CD4-positive, alpha-beta T cell treated with Interleukin-4 for 4 hours (primary cell): ENCODE measurements around the gene NCOA1.
A peak's percentile ranks its signal among the peaks of the same experiment; 100 is the strongest.
"Not testable (repeated sequence)": the region's sequence is repeated elsewhere in the genome, so short reads cannot be mapped to it uniquely, and the experiment has no call there.

Experiments used
- DNase-seq: peaks from one replicate; pipeline ENCODE4 v3.0.0-alpha.2; 2020

Gene NCOA1

GRCh38 chr2:24754985-24755705 lies 264.1 kb downstream of the NCOA1 start:
- DNase-seq: no peak

GRCh38 chr2:24756789-24757188 lies 265.7 kb downstream of the NCOA1 start:
- DNase-seq: no peak

DNA sequence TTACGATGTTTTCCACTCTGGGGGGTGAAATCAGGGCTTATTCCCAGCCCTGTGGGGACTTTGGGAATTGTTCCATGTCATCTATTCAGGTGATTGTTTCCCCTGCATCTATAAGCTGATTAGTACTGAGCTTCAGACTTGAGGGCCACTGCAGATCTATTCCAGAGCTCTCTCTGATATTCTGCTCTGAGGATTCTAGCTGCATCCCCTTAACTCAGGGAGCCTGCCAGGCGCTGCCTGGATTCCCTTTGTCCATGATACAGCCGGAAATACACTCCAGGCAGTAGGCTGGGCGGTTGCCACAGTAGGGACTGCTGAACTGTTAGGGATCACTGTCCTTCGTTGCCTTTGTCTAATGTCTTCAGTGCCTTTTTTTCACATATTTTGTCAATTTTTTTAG lies 270.8 kb downstream of the NCOA1 start:
- DNase-seq: no peak

- DNase-seq: no peak
Observed at GRCh38 chr2:24762518-24762917, 271.5 kb downstream of the NCOA1 start.

GRCh38 chr2:24763843-24764242 lies 272.8 kb downstream of the NCOA1 start:
- DNase-seq: no peak

DNA sequence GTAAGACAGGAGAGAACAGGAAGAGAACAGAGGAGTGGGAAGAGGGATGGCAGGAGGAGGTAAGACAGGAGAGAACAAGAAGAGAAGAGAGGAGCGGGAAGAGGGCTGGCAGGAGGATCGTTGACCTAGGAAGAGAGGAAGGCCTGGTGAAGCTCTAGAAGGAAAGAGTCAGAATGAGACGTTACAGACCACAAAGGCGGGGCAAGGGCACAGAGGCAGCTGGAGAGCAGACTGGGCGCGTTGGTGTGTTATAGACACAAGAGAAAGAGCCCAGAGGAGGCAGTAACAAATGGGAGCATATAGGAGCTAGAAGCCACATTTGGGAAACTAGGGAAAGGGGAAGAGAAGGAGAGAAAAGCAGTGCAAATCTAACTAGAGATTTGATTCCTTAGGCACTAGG lies 275.6 kb downstream of the NCOA1 start:
- DNase-seq: no peak

GRCh38 chr2:24768013-24768412 lies 277.0 kb downstream of the NCOA1 start:
- no peak for DNase-seq

DNA sequence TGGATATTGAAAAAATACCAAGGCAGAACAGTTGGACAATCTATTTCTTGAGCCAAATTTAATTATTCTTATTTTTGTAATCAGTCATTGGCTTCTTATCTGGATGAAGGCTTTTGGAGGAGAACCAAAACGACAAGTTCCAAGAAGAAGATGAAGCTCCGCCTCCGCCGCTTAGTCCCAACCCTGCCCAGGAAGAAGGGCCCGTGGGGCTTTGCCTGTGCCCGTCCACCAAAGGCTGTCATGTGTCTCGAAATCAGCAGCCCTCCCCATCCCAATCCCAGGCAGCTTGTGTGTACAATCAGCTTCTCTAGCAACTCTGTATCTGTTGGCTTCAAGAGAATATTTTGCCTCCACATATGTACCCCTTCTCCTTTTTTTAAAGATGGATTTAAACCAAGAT lies 277.5 kb downstream of the NCOA1 start:
- no peak for DNase-seq

- DNase-seq: no peak
Observed at GRCh38 chr2:24771061-24771460, 280.0 kb downstream of the NCOA1 start.

DNA sequence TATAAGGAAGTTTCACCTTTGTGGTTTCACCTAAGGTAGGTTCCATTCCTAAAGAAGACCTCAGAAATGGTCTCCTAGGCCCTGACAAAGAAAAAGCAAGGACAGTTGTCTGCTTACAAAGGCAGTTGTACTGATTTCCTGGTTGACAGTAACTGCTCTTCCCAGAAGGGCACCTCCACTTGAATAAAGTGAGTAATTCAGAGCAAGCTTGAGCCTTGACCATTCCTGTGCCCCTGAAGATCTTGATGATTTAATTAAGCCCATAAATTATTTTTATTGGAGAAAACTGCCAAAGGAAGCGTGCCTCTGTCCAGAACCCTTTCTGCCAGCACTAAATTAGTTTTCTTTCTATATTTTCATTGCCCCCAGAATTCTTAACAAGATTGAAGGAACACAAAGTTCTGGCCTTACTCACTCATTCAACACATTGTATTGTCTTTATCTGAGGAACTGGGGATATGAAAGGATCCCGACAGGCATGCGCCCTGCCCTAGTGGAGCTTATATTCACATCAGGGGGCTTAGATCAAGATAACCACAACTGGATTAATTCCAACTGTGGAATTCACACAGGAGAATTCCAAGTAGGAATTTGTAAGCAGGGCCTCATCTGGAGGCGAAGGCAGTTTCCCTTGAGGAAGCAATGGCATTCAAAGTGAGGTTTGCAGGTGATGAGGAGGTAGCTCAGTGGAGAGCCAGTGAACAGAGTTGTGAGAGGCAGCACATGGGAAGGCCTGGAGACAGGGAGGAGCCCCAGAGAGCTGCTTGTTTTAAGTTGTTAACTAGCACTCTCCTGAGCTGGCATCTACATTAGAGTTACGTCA lies 280.9 kb downstream of the NCOA1 start:
- DNase-seq: no peak

DNA sequence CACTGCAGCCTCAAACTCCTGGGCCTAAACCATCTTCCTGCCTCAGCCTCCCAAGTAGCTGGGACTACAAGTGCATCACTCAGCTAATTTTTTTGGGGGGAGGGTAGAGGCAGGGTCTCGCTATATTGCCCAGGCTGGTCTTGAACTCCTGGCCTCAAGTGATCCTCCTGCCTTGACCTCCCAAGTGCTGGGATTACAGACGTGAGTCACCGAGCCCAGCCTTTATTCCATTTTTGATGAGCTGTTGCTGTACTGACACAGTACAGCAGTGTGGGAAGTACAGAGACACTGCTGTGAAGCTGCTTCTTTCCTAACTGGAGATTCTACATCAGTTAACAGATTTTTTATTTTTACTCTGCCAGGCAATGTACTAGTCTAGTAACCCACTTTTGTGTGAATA lies 283.3 kb downstream of the NCOA1 start:
- no peak for DNase-seq

GRCh38 chr2:24779116-24779515 lies 288.1 kb downstream of the NCOA1 start:
- DNase-seq: no peak

DNA sequence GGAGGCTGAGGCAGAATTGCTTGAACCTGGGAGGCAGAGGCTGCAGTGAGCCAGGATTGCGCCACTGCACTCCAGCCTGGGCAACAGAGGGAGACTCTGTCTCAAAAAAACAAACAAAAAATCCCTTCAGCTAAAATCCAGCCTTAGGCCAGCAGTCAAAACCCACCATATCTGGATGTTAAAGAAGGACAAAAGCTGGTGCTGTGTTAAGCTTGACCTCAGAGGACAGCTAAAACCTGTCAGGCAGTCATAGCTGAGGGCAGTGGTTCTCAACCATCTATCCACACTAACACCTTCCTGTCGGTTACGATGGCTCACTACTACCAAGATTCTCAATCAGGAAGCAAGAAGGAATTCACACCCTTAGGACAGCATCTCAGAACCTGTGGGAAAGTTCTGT lies 292.6 kb downstream of the NCOA1 start:
- DNase-seq: no peak

- no peak for DNase-seq
Observed at GRCh38 chr2:24785671-24786321, 294.7 kb downstream of the NCOA1 start.

- DNase-seq: no peak
Observed at GRCh38 chr2:24787532-24787931, 296.5 kb downstream of the NCOA1 start.

GRCh38 chr2:24788816-24789215 lies 297.8 kb downstream of the NCOA1 start:
- no peak for DNase-seq

DNA sequence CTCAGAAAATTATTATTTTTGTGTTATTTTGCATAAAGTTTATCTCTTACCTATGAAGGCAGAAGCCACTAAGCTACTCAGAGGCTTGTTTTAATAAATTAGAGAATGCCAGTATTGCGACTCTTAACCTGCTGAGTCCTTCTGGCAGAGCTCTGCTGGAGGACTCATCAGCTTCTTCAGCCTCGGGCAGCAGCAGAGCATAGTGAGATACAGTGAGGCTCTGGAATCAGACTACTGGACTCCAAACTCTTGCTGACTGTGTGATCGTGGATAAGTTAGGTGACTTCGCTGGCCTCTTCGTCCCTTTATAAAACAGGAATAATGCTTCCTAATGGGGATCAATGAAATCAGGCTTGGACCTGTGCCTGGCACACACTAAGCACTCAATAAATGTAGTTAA lies 300.4 kb downstream of the NCOA1 start:
- DNase-seq: no peak

DNA sequence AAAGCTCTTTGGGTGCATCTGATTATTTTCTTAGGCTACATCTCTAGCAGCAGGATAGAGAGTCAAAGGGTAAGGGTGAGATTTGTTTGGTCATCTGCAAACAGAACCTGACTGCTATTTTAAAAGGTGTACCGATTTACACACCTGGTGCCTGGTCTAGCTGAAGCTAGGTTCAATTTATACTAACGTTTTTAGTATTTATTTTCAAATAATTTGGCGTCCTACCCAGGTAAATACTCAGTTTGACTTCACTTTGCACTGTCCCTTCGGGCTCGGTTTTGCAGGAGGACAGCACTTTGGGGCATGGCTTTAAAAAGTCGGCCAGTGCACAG lies 301.5 kb downstream of the NCOA1 start:
- no peak for DNase-seq

DNA sequence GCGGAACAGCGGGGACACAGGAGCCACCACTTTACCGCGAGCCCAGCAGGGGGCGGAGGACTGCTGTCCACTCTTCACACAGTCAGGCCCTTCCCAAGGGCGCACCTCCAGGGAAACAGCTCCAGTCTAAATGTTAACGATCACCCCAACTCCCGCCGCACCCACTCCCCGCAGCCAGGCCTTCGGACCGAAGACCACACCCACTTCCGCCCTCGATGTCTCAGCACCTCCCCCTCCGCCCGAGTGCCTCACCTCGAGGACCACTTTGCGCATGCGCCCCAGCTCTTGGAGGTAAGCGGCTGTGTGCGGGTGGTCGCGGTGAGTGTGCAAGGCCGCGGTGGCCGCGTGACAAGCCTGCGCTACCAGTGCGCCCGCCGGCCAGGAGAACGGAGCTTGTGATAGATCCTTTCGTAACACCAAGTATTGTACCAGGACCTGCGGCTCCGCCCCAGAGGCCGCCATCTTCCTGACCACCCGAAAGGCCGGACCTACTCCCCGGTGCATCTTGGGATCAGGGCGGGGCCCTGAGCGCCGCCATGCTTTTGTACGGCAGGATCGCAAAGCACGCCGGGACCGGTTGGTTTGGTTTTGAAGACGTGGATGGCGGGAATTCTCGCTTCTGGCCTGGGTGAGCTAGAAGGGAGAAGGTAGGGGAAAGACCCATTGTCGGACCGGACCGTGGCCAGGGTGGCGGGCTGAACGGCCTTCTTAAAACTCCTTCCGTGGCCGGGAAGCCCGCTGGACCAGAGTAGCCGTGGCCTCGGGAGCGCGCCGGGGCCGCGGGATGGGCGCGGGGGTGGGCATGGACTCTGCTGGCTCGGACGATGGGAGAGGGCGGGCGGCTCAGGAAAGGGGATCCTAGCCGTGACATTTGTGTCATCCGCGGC lies 302.1 kb downstream of the NCOA1 start, which contains the start of the genes CENPO and PTRHD1:
CENPO (plus strand) TSS at position 552 of the 887 bp plus-strand sequence. CDS start 495 bp downstream, outside the sequence.
PTRHD1 (minus strand) TSS at position 518 of the 887 bp plus-strand sequence; CDS start at position 504, 14 bp downstream.
- DNase-seq: peak; percentile 95

GRCh38 chr2:24793761-24794435 lies 302.8 kb downstream of the NCOA1 start:
- DNase-seq: no peak

DNA sequence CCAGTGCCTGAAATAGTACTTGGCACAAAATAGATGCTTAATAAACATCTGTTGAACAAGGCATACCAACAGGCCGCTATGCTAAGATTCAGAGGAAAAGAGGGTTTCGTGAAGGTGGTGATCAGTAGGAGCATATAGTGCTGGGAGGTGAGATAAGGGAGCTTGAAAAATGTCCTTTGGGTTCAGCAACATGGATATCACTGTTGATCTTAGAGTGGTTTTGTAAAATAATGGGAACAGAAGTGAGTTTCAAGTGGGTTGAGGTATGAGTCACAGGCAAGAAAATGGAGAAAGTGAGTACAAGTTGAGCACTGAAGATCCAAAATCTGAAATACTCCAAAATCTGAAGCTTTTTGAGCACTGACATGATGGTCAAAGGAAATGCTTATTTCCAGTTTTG lies 306.6 kb downstream of the NCOA1 start:
- DNase-seq: no peak

- DNase-seq: not testable (repeated sequence)
Observed at GRCh38 chr2:24800487-24800886, 309.4 kb downstream of the NCOA1 start.
